ENCODE data around the gene IFNK.
"Not testable (repeated sequence)": the region's sequence is repeated elsewhere in the genome, so short reads cannot be mapped to it uniquely, and the experiment has no call there.

The IFNK gene, protein sequence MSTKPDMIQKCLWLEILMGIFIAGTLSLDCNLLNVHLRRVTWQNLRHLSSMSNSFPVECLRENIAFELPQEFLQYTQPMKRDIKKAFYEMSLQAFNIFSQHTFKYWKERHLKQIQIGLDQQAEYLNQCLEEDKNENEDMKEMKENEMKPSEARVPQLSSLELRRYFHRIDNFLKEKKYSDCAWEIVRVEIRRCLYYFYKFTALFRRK

DNA sequence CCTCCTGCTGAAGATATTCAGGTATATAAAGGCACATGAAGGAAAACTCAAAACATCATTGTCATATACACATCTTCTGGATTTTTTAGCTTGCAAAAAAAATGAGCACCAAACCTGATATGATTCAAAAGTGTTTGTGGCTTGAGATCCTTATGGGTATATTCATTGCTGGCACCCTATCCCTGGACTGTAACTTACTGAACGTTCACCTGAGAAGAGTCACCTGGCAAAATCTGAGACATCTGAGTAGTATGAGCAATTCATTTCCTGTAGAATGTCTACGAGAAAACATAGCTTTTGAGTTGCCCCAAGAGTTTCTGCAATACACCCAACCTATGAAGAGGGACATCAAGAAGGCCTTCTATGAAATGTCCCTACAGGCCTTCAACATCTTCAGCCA, at the start of gene IFNK:
Gene IFNK (plus strand): TSS at position 55 of the 400 bp plus-strand sequence. CDS start 47 bp downstream, at position 102.
- no peak for DNase-seq

DNA sequence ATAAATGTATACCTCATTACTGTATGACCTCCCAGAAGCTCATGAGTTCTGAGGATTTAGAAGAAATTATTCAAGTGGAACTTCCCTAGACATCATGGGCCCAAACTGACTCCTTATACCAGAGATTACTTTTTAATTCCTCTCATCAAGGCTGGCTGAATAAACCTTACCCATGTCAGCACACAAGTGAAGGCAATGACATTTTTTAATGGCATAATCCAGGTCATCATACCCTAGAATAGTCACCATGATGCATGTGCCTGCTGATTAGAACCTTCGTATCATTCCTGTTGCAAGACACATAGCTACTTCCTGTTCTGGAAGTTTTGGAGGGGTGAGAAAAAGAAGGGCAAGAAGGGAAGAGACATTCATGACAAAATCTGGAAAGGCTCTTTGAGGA, 49.8 kb upstream of the IFNK start:
- no peak for DNase-seq

DNA sequence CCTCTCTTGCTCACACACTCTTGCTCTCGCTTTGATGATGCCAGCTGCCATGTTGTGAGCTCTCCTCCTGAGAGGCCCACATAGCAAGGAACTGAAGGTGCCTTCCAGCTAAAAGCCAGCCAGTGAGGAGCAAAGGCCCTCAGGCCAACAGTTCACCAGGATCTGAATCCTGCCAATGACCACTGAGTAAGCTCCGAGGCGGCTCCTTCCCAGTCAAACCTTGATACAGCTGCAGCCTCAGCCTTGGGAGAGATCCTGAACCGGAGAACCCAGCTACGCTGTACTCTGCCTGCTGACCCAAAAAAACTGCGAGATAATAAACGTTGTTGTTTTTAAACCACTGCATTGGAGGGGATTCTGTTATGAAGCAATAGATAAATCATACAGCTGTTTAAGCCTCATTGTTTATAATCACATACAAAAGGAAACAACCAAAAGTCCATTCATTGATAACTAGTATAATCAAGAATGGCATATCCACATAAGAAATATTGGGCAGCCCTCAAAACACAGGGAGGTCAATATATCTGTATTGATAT, 49.0 kb upstream of the IFNK start:
- no peak for DNase-seq

DNA sequence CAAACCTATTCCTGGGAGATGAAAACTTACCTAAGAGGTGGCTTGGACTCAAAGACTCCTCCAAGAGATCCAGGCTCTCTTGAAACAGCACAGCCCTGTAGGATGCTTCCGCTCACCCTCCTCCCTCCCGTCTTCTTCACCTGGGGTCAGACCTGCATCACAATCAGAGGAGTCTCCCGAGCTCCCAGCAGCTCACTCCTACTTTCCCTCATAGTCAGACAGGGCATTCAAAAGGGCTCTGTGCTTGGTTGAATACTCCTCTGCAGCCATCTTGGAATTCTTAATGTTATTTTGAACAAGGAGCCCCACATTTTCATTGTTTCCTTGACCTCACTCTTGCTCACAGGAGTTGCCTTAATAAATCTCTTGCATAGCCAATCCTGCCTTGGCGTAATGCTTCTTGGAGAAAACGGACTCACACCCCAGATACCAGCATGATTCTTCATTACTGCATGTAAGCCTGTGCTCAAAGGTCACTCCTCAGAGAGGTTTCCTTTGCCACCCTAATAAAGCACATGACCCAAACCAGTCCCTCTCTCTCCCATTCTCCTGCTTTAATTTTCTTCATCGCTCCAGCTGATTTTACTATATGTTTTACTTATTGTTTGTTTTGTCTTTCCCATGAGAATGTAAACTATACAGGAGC, 47.1 kb upstream of the IFNK start:
- no peak for DNase-seq

DNA sequence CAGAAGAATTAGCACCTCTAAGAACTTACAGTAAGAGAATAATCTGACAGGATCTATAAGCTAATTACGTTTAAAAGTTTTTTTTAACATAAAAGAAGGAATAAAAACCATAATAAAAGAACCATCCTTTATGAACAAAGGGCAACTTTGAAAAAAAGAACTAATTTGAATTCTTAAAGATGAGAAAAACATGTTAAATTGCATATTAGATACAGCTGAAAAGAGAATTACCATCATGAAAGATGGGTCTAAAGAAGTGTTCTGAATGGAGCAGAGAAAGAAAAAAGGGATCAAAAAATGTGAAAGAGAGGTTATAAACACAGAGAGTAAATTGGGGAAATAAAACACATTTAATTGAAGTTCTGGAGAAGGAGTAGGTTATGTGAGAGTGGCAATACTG, 45.8 kb upstream of the IFNK start:
- DNase-seq: no peak

DNA sequence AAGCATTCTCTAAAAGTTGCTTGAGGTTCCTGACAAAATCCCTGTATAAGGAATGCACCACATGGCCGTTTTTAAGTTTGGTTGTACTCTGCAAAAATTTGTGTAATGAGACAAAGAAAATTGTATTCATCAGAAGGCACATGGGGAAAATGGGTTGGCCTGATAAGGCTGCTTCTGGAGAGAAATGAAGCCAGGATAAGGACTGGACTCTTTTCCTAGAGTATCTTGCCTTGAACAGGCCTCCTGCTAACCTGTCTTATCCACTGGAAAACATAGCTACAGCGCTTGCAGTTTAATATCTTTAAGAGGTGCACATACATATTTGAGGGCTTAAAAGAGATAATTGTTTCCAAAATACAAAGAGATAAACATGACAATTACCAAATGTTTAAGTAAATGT, 41.4 kb upstream of the IFNK start:
- DNase-seq: no peak

DNA sequence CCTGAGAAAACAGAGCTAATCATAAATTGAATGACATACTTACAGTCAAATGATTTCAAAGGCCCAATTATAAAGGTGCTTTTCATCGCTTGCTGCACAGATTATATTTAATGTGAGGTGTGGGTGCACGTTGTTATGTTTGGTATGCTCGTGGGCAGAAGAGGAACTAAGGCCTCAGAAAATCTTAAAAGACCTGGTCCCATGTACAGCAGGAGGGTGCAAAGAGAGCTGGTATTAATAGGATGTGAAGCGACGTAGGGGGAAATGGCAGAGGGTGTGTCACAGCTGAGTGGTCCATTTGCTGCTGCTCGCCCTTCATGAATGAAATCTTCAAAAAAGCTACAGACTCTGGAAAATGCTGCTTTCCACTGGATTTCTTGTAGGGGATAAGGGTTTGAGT, 40.5 kb upstream of the IFNK start:
- DNase-seq: no peak

DNA sequence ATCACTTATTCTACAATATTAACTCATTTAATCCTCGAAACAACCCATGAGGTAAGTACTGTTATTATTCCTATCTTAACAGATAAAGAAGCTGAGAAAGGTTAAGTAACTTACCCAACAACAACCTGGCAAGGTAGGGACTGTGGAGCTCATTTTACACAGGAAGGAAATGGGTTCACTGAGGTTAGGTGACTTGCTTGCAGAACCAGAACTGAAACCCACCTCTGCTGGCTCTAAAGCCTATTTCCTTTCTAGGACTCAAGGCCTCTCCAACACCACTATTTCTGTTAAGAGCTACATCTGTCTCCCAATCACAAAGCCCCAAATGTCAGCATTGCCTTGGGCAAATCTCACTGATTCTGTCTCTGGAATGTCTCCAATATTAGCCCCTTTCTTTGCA, 38.9 kb upstream of the IFNK start:
- no peak for DNase-seq

DNA sequence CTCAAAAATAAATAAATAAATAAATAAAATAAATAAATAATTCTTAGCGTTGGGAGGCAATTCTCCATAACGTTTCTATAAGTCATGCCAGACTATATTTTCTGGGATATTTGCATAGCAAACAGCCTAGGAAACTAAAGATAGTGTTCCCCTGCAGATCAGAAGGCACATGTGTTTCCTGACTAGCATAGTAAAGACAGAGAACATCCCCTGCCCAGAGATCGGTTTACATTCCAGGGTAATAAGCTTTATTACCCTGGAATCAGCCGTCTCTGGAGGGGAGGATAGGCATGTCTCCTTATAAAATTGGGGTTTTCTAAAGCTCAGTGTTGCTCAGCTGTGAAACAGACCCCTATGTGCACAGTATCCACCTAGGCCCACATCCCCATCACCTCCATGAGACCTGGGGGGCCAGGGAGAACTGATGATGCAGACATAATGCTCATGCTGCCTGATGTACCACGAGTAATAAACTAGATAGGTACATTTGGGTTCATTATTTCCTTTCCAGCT, 36.9 kb upstream of the IFNK start:
- no peak for DNase-seq

DNA sequence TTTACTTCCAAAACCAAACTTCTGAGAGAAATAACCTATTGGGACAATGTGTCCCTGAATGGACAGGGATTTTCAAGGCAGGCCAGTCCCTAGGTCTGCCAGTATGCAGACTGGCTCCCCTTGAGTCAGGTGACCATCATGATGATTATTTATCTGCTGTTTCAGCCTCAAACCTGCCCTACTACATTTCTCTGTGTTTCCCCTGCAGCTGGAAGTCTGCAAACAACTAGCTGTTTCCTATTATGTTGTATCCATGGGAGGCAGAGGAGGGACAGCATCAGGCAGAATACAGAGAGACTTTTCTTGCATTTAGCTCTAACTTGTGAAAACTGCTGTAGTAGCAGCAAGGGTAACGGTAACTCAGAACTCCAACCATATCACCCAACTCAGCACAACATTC, 36.2 kb upstream of the IFNK start:
- no peak for DNase-seq

DNA sequence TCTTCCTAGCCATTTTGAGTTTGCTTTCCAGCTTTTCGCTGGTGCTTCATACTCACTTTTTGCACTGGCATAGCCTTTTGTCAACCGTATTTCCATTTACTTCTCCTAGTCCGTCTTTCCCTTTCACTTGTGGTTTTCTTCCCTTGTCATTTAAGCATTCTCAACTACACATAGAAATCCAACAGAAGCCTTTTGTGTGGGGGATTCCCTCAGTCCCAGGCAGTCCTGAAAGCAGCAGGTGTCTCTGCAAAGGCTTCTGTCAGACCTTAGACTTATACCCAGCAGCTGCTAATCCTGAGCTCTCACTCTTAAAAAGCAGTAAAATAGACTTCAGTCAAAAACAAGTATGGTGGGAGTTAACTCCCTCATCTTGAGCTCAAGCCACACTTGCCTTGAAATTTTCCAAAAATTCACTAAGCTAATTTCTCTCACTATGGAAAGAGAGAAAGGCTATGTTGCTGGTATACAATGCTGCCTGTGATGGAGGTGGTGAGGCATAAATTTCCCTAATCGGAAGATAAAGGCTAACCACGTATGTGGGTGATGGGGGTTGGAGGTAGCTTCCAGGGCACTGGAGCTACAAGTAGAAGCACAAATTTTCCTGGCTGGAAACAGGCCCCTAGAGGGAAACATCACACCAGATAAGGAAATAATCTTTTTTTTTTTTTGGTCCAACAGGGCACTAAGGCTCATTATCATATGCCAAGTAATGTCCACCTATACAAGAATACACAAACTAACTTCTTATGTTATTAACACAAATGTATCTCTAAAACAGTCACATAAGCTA, 34.8 kb upstream of the IFNK start:
- DNase-seq: no peak

DNA sequence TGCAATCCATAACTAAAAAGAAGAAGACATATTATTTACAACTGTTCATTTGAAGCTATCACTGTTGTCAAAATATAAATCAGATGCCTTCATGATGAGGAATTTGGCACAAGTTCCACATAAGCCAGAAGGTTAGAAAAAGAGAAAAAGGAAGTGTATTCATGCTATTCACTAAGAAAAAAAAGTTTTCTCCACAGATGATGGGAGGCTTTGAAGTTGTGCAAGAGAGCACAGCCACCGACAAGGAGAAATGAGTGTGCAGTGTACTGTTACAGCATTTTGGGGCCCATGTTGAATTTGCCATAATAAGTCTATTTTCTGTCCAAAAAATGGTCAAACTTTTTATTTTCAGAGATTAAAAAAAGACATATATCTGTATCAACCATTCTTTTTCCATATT, 32.9 kb upstream of the IFNK start:
- DNase-seq: no peak

DNA sequence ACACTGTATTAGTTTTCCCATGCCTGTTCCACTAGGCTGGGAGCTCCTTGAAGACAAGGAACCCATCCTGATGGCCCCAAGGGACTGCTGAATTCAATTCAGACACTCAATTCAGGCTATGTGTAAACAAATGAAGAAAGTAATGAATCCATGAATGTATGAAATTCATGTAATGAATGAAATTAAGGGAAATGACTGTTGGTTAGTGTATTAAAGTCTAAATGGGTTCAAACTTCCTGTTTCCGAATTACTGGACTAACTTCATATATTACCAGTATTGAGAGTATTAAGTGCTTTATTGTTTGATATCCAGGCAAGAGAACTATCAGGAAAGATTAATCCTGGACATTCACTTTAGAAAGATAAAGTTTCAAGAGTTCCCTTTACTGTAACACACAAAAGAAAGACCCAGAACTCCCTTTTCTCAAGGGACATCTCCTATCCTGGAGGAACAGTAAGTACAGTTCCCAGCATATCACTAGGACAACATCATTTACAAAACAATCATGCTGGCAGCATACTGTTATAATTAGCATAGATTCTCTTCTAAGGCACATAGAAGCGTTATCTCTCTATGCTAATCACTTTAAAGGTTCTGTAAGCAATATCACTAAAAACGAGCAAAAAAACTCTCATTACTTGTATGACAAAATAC, 28.5 kb upstream of the IFNK start:
- no peak for DNase-seq

DNA sequence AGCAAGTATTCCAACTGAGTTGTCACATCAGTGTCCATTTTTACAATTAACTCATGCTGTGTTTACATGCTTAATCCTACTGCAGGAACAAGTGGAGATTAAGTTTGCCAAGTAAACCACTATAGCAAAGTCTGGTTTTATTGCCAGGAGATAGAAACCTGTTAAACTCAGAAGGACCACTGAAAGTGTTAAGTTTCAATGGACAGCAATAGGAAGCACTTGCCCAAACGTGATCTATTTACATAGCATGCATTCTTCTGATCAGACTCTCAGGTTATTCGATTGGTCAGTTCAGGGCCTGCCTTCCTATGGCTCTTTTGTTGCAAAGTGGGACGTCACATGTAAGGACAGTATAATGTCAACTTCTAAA, 28.0 kb upstream of the IFNK start:
- no peak for DNase-seq

DNA sequence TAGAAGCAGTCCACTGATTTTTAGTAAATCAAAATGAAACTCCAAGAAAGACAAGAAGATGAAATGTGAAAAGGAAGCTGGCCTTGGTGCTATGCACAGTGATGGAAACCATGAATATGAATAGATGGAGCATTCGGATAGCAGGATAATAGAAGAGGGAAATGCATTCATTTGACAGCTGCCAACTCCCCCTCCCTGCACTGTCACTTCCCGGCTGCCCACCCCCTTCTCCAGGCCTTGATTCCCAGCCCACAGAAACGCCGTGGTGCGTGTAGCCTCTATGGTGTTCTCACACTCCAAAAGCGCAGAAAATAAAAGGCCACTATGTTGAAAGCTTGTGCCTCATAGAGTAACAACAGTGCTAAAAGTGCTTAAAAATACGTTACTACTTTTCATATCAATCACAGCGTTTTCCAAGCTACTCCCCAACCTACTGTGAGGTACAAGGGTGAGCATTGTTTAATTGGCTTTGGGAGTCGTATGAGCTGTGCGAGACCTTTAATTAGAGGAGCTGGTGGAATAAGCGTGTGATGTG, 26.1 kb upstream of the IFNK start:
- DNase-seq: no peak

DNA sequence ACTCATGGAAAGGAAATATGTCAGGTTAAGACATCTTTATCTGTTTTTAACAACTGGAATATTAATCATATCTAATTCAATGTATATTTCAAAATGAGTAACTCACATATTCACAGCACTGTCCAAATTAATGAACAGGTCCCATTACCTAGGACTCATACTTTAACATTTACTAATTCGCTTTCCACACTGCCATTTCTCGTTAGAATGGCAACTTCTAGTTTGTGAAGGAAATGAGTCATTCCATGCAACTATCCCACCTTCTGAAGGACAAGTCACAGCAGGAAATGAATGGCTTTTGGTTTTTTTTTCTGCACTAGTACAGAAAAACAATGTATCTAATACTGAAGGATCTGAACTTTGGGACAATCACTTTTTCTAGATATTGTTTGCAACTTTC, 24.6 kb upstream of the IFNK start:
- DNase-seq: no peak

DNA sequence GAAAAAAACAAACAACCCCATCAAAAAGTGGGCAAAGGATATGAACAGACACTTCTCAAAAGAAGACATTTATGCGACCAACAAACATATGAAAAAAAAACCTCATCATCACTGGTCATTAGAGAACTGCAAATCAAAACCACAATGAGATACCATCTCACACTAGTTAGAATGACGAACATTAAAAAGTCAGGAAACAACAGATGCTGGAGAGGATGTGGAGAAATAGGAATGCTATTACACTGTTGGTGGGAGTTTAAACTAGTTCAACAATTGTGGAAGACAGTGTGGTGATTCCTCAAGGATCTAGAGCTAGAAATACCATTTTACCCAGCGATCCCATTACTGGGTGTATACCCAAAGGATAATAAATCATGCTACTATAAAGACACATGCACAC, 23.2 kb upstream of the IFNK start:
- not testable (repeated sequence) for DNase-seq

DNA sequence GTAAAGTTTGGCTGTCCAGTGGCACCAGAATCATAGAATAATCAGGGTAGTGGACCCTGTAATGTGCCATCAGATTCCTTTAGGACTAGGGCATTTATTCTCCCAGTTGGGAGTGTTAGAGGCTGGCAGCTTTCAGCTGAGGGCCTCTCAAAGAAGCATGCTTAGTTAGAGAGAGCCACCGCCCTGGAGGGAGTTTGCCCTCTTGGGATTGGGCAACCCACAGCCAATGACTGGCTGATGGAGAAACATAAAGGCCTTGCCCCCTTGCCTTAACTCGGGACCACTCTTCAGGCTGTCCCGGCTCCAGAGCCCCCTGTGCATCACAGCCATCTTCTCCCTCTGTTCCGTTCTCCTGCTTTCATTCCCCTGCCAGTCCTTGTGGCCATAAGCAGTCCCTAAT, 20.5 kb upstream of the IFNK start:
- DNase-seq: no peak

DNA sequence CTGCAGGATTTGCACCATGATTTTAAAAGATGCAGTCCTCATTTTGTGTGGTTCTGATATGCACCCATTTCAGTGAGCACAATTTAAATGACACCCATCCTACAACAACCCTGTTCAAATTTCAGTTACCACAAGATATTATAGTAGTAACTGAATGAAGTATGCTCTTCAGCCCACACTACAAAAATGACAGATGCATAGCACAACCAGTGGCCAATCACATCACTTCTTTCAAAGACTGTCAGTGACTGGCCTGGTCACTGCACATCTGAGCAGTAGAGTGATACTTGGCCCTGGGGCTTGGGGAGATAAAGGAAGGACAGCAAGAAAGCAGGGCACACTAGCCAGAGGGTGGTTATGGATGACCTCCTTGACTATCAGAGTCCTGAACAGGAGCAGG, 19.8 kb upstream of the IFNK start:
- no peak for DNase-seq

DNA sequence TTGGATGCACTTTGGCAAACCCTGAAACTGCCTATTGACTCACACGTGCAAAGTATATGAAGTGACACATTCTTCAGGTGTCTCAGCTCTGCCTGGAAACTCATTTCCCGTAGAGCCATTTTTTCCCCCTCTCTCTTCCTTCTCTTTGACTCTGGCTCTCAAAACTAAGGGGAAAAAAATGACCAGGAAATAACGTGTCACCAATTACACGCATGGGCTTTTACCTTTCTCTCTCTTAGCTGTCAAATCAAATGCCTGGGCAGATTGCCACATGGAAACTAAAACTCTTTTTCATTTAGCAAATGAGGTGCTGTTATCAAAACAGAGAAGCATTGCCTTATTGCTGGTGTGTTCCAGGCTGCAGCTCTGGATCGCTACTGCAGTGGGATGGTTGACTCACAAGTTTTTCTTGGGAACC, 18.3 kb upstream of the IFNK start:
- DNase-seq: no peak

DNA sequence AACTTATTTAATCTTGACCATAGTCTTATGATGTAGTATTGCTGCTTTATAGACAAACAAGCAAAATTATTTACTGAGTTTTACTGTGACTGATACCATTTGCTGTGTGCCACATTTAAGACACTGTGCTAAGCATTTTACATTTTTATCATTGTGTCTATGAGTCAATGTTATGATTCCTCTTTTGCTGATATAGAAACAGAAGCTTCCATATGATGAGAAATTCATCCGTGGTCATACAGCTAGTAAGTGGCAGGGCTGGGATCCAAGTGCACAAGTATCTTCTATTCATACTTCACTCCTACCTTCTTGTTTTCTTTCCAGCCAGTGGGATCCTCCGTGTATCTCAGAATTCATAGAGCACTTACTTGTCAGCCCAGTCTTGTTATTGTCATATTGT, 17.1 kb upstream of the IFNK start:
- DNase-seq: no peak

DNA sequence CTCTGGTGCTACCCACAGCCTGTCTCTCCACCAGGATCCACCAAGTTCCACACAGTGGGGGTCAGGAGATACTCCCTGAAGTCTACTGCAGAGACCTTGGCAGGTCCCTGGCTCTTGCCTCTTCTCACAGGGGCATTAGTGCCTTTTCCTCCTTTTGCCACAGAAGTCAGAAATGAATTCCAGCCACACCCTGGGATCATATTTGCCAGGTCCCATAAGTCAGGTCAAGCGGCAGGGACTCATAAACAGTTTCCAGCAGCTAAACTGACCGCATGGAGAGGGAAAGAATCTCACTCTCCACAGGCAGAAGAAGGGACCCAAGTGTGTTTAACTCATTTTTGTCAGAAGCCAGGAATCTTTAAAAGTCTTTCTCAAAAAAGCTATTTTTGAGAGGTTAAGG, 13.3 kb upstream of the IFNK start:
- DNase-seq: no peak

DNA sequence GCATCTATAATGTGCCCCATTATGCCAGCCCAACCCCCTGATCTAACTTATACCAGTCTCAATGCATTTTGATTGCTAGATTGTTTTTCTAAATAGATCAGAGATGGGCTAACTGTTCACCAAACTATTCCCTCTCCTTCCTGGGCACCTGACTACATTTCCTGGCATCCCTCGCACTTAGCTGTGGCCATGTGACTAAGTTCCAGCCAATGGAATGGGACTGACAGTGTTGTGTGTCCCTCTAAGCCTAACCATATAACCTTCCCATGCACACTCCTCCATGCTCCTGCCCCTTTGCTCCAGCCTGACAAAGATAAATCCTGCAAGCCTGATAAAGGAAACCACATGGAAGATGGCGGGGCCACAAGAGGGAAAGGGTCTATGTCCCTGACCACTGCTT, 12.3 kb upstream of the IFNK start:
- DNase-seq: no peak

Data from NCI-H748 treated with DMSO at 0.1 percent for 48 hours (cell line).